Left cardiac atrium (tissue), 4 donors: ENCODE data around the gene ARGLU1. TPM values are rescaled to one million over a fixed set of nuclear protein-coding genes. Genes with fewer than 3 reads are reported as not detected.
A peak's percentile ranks its signal among the peaks of the same experiment; 100 is the strongest.
"Not testable (repeated sequence)": the region's sequence is repeated elsewhere in the genome, so short reads cannot be mapped to it uniquely, and the experiment has no call there.

Source experiments
- ATAC-seq, 2 donors: fragments of 200-7000 bp; cut with Tn5 transposase; one replicate each; pipeline ENCODE4 v1.9.1; 2020; ENCODE audit warnings: mild to moderate bottlenecking in 2 of 2, moderate library complexity in 2 of 2
- DNase-seq: peaks from one replicate; pipeline ENCODE4 v3.0.0-alpha.2; 2020
- intact Hi-C, 2 donors: fragments of 100-400 bp; cut with DNase I; formaldehyde crosslinking; loops; one replicate each; pipeline versions ENCODE4 v1.14.1 to v1.15.1; 2022 to 2023
- long read RNA-seq: library from polyadenylated mRNA; unstranded; transcript quantifications from one replicate; pipeline ENCODE4 v2.0.0, GENCODE V29; 2021
- total RNA-seq, 2 donors: library from RNA; stranded (reverse); fragmentation: NEBNext Ultra II Directional; extraction: Animal tissue kit (Norgen Biotek cat#: 25700); gene quantifications; one replicate each; pipeline ENCODE4 v1.2.1, GENCODE V29; 2021
- donor health status: DM: no; HTN: yes; CAD: no.
- donor health status: DM: no; HTN: yes; CAD: no; lungs with severe emphysema.
- donor health status: DM: yes; HTN: yes; CAD: no.
- donor health status: Dilated cardiomyopathy.

ARGLU1 gene, protein sequence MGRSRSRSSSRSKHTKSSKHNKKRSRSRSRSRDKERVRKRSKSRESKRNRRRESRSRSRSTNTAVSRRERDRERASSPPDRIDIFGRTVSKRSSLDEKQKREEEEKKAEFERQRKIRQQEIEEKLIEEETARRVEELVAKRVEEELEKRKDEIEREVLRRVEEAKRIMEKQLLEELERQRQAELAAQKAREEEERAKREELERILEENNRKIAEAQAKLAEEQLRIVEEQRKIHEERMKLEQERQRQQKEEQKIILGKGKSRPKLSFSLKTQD
- 10 to 100 TPM; 35.4 to 39.0 TPM for total RNA-seq
- long read RNA-seq, full-length matches to known transcripts = 43 of 58 reads
- long read RNA-seq, partial matches to known transcripts = 10 of 58 reads
- long read RNA-seq, other reads (novel, unspliced or antisense) = 5 of 58 reads

DNA sequence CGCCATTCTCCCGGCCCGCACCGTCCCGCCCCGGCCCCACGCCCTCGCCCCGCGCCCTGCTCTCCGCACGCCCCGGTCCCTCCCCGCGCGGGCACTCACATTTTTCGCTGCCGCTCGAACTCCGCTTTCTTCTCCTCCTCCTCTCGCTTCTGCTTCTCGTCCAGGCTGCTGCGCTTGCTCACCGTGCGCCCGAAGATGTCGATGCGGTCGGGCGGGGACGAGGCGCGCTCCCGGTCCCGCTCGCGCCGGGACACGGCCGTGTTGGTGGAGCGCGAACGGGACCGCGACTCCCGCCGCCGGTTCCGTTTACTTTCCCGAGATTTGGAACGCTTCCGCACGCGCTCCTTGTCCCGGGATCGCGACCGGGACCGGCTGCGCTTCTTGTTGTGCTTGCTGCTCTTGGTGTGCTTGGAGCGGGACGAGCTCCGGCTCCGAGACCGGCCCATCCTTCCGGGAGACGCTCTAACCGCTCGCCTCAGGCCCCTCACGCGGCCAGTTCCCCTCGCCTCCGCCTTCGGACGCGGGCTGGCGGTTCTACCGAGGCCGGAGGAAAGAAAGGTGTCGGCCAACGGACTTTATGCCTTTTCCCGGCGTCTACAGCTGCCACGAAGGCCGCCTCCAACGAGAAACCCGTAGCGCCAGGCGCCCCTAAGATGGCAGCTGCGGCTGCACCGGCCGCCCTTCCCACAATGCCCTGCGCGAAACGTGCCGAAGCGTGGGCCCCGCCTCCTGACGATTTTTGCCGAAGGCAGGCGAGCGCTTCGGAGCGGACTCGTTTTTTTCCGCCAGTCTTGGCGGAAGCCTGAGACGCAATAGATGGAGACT lies at the start of gene ARGLU1:
Gene ARGLU1, minus strand, starts transcription at position 664 of the 825 bp plus-strand sequence. Its CDS starts 218 bp downstream, at position 446.
- intact Hi-C loops = no loop called here
- peak; percentile 96 for DNase-seq
- peak; percentile 93 to 97 for ATAC-seq

DNA sequence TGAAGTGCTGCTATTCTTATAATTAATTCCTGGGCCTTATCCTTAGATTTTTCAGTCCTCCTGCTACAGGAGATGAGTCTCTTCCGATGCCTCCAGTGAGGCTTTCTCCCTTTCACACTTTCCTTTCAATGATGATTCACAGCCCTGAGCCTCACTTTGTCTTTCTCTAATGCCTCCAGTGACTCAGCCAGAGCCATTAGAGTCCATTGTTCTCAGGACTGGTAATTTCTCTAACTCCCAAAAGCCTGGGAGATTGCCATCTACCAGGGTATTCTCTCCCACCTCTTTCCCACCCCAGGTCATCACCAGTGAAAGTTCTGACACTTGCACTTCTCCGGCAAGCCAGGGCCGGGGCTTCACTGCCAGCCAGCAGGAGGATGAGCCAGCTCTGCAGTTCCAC lies 49.6 kb upstream of the ARGLU1 start:
- ATAC-seq = no peak
- intact Hi-C loops = loop anchor here in 1 of 2 donors (10.0 kb wide), 1 partner anchor 297 kb away; no protein-coding TSS in a partner anchor

DNA sequence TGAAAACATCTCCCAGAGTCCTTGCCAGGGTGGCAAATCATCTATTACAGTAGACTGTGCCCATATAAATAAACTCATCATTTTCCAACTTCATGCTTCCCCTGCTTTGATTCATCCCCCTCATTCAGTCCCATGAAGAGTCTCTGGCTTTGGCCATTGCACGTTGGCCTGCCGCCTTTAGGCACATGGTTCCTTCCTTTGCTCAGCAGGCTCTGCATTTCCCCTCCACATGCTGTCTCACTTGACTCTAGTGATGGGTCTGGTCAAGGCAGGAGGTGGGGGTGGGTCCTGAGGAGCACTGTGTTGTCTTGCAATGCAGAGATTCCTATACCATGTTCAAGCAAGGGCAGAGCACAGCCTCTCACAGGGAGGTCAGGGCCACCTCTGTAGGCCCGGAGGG lies 48.8 kb upstream of the ARGLU1 start:
- intact Hi-C loops = loop anchor here in 1 of 2 donors (10.0 kb wide), 1 partner anchor 298 kb away; no protein-coding TSS in a partner anchor

More for the DNA sequence above, 49.6 kb upstream of the ARGLU1 start:
- no peak for DNase-seq

DNA sequence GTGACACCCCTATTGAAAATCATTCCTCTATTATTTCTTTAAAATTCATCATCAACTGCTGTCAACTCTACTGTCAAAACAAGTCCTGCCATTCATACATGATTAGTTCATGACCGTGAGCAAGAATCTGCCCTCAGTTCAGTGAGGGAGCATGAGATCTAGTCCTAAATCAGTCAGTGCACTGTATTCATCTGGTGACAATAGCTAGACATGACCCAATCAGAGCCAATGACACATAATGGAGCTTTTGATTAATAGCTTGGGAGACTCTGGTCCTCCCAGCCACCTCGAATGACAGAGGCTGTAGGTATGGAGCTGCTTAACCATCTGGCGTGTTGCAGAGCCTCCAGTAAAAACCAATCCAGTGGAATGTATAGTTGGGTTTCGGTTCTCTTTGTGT lies 46.9 kb upstream of the ARGLU1 start:
- DNase-seq = no peak
- intact Hi-C loops = loop anchor here in 1 of 2 donors (10.0 kb wide), 1 partner anchor 300 kb away; no protein-coding TSS in a partner anchor
- ATAC-seq = no peak

More for the DNA sequence above, 48.8 kb upstream of the ARGLU1 start:
- ATAC-seq (no peak), DNase-seq (no peak)

DNA sequence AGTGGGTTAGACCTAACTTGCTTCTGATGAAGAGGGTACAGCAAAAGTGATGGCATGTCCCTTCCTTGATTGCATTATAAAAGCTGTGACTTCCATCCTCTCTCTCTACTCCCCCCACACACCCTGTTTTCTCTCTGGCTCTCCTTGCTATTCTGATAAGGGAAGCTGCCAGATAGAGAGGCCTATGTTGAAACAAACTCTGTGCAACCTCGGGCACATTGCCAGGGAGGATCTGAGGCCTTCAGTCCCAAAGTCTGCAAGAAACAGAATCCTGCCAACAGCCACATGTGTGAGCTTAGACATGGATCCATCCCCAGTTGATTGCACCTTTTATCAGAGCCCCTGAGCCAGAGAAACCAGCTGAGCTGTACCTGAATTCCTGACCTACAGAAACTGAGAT lies 44.8 kb upstream of the ARGLU1 start:
- intact Hi-C loops = loop anchor here in 1 of 2 donors (10.0 kb wide), 1 partner anchor 302 kb away; no protein-coding TSS in a partner anchor

DNA sequence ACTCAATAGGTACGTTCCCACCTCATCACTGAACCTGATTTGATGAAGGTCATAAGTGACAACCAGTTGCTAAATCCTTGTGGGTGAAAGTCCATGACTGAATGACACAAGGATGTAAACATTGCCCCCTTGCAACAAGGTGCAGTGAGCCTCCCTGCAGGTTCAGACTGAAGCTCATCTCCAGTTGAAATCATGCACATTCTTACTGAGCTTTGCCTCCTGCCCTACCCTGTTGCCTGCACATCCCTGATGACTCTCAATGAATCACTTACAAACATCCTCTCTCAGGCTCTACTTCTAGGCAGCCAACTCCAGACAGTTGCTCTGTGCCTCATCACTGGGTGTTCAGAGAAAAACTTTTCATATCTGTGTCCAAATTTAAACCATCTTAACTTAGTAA lies 42.5 kb upstream of the ARGLU1 start:
- intact Hi-C loops = loop anchor here in 1 of 2 donors (10.0 kb wide), 1 partner anchor 304 kb away; no protein-coding TSS in a partner anchor
- DNase-seq = no peak
- peak in 1 of 2 donors; percentile 90 for ATAC-seq

More for the DNA sequence above, 44.8 kb upstream of the ARGLU1 start:
- ATAC-seq (peak; percentile 79 to 86), DNase-seq (peak; percentile 88)

DNA sequence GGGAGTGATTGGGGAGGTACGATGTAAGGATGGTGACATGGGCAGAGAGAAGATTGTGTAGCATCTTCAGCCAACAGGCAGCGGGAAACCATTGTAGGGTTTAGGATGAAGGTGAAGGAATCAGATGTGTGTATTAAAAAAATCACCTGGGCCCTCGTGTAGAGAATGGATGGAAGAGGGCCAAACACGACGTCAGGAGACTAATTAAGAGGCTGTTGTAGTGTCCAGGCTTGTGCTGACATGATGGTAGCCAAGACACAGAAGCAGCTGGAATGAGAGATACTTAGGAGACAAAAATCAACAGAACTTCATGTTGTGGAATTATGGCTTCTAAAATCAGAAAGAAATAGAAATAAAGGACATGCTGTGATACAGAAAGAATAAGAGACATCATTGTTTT lies 41.2 kb upstream of the ARGLU1 start:
- DNase-seq (no peak), ATAC-seq (no peak)
- intact Hi-C loops = no loop called here

DNA sequence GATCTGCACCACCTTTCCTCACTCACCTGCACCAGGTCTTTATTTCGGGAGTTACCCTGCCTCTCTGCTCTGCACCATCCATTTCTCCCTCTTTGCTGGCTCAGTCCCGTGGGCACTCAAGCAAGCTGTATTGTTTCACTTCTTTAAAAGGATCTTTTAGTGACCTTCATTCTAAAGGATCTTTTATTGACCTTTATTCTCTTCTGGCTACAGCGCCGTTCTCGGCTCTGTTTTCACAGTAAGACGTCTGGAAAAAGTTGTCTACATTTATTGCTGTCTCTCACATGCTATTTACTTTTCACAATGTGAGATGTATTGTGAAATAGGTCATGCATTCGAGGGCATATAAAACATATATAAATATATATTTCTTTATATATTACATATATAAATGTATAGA lies 35.6 kb upstream of the ARGLU1 start:
- no peak for DNase-seq
- intact Hi-C loops = no loop called here
- ATAC-seq = no peak

DNA sequence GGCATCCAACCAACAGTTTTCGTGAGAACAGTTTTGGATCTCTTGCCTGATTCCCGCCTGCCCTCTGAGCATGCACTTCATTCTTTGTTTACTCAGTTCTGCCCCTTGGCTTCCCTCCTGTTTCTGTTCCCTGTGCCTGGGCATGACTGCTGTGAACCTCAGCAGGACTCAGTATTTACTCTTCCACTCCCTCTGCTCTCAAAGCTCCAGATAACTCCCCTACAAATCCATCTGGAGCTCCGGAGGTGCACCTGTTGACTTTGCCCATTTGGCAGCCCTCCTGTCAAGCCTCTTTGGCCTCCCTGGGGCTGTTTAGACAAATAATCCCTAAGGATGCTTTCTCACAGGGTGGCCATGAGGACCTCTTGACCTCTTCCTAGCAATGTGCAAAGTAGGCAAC lies 34.2 kb upstream of the ARGLU1 start:
- intact Hi-C loops = no loop called here
- DNase-seq = no peak
- ATAC-seq = no peak

DNA sequence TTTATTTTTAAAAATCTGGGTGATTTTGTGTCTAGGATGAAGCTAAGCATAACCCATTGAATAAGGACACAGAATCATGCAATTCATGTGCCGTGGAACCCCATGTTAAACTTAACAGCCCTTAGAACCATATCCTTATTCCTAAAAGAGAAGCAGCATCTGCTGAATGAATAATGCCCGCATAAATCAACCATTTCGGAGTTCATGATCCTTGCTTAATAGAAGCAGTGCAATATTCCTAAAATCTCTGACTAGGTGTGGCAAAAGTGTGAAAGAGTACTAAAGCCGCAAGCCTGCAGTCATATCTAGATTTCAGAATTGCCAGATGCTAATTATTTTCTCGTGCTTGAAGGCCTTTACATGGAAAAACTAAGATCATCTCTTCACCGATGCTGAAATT lies 33.6 kb upstream of the ARGLU1 start:
- no peak for DNase-seq
- ATAC-seq = no peak
- intact Hi-C loops = no loop called here

DNA sequence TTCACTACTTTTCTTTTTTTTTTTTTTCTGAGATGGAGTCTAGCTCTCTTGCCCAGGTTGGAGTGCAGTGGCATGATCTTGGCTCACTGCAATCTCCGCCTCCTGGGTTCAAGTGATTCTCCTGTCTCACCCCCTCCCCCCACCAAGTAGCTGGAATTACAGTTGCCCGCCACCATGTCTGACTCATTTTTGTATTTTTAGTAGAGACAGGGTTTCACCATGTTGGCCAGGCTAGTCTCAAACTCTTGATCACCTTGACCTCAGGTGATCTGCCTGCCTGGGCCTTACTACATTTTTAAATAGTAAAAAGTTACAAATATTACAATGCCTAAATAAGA lies 32.8 kb upstream of the ARGLU1 start:
- intact Hi-C loops, DNase-seq, ATAC-seq: not testable (repeated sequence)

DNA sequence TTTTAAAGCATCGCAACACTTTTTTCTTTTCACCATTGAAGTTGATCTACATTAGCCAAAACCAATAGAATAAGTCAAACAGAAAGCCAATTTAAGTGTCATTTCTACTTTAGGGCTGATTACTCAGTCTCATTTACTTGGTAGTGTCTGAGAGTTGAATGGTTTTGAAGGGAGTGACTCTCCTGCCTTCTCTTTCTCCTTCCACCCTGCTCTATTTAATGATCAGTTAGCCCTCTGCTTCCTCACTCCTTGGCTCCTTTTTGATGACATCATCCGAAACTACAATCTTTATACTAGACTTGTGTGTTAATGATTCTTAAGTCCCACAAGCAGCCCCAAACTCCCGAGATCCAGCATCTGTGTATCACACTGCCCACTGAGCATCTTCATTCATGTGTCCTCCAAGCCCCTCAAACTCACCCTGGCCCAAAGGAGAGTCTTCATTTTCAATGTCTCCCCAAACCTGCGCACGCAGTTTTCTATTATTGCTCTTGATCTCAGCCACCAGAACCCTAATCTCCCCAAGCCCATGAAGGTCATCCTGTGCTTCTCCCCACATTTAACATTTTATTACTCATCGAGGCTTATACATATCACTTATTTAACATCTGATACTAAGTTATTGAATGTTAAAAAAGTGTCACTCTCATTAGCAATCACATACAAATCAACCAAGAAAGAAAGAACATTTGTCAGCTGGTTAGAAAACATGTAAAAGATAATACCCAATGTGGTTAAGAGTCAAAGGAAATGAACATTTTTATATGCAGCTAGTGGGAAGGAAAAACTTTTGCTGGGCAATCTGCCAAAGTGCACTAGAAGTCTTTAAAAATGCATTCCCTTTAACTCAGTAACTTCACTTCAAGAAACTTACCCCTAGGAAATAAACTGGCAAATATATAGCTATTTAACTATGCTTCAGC lies 32.2 kb upstream of the ARGLU1 start:
- intact Hi-C loops = no loop called here
- DNase-seq (no peak), ATAC-seq (no peak)

DNA sequence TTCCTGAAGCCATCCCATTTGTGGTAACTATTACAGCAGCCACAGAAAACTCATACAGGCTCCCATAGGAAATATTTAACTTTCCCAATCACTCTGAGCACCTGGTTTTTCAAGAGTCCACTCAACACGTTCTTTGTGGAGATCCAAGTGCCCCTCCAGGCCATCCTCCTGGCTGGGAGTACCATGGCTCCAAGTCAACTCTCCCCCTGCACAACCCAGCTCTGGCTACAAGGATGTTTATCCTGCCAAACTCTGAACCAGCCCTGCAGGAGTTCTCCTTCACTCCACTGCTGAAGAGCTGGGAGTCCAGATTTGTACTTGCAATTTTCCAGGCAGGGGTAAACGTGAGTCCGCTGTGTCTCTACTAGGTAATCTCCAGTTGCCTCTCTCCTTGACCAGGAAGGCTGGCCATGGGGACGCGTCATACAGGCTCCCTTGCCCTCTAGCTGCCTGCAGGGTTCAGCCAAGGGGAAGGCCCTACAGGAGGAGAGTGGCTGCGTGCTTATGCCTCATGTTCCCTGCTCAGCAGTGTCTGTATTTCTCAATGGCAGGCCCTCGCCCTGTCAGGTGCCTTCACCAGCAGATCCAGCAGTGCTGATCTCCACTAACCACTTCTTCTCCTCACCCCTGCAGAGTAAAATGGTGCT lies 29.9 kb upstream of the ARGLU1 start:
- intact Hi-C loops = no loop called here
- ATAC-seq (no peak), DNase-seq (no peak)

DNA sequence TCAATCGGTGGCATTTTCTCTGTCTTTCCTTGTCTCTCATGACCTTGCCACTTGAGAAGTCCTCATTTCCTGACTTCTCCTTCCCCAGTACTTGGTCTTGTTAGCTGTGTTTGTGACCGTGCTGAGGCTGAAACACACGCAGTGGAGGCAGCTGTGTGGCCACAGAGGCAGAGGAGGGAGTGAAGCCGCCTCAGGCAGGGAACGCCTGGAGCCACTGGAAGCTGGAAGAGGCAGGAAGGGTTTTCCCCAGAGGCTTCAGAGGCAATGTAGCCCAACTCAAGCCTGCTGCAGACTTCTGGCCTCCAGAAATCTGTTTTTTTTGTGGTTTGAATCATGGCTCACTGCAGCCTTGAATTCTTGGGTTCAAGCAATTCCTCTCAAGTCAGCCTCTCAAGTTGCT lies 29.2 kb upstream of the ARGLU1 start:
- intact Hi-C loops = no loop called here
- ATAC-seq (peak; percentile 75 to 87), DNase-seq (peak; percentile 70)

DNA sequence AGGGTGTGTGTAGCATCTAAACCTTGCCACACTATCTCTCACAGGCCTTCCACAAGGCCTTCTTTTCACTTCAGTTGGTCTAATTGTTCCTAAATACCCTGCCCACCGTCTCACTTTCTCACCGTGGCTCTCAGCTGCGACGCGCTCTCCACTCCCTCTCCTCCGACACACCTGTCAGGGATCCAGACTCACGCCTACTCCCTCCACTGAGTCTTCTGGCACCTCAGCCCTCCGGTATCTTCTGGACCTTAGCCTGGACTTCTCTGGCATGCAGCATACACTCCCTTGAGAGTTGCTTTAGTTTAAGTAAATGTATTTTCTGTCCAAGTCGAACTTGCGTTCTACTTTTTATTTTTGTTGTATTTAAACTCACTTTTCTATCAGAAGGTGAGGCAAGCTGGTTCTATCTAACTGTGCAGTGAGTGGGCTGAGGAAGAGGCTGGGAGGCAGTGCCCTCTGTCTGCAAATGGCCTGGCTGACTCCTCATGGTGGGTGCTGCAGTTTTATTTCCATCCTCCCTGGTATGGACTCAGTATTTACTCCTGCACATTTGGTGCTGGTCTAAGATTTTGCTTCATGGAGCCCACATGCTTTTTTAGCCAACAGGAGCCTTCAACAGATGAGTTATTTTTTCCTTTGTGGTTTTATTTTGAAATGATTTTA lies 28.5 kb upstream of the ARGLU1 start:
- DNase-seq (no peak), ATAC-seq (peak; percentile 40 to 85)
- intact Hi-C loops = no loop called here

DNA sequence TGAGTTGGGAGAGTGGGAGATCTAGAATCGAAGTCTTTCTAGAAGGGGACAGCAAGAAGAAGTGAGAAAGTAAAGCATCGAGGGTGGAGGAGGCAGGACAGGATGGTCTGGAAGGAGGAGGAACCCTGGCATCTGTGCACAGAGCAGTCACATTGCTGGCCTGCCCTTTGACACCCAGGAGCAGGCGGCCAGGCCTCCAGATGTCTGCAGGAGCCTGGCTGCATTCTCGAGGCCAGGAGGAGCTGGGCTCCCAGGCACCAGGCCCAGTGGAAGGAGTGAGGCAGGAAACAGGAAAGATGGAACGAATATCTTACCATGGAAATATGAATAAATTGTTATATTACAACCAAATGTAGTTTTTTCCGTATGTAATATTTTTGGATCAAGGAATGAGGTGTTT lies 27.7 kb upstream of the ARGLU1 start:
- ATAC-seq (peak; percentile 68 to 71), DNase-seq (peak; percentile 30)
- intact Hi-C loops = no loop called here

DNA sequence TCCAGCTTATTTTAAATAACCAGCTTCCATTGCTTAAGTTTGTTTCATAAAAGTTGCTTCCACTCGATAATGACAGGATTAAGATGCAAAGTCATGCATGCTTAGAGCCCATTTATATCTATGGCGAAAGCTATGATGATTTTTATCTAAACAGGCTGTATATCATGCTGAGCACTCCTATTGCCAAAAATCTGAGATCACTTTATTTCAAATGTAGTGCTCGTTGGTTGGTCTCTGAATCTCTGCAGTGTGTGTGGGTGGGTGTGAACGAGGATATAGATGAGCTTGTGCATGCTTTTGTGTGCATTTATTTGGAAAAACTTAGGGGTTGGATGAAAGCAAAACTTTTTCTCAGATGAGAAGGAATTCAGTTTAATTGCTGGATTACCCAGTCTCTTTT lies 27.0 kb upstream of the ARGLU1 start:
- ATAC-seq (no peak), DNase-seq (no peak)
- intact Hi-C loops = no loop called here

DNA sequence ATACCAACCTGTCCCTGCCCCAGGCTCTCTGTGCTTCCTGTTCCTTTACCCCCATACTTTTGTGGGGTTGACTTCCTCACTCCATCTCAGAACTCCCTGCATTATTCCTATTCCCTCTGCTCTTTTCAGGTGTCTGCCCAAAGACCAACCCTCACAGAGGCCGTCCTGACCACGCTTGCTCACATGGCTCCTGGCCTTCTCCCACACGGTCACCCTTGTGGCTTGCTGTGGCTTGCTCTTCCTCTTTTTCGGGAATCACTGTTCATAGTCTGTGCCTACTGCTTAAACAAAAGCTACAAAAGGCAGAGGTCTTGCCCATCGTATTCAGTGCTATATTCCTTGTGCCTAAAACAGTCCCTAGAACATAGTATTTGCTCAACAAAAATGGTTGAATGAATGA lies 25.2 kb upstream of the ARGLU1 start:
- DNase-seq (no peak), ATAC-seq (no peak)
- intact Hi-C loops = no loop called here
